Right lobe of liver (tissue), 6 donors: ENCODE measurements around the gene INTS13. TPM values are rescaled to one million over a fixed set of nuclear protein-coding genes. Genes with fewer than 3 reads are reported as not detected.
"Not testable (repeated sequence)": the region's sequence is repeated elsewhere in the genome, so short reads cannot be mapped to it uniquely, and the experiment has no call there.

Experiments used
- ATAC-seq, 4 donors: fragments of 200-7000 bp; cut with Tn5 transposase; one replicate each; pipeline ENCODE4 v1.9.1; 2020; ENCODE audit warnings: mild to moderate bottlenecking in 4 of 4, moderate library complexity in 4 of 4
- DNase-seq, 3 donors: peaks; one replicate each; pipeline ENCODE4 v3.0.0-alpha.2; 2020
- H3K27ac ChIP-seq, 3 donors: fragments of 200-600 bp; one replicate each; pipeline ENCODE4 v1.8.0; 2022
- H3K27me3 ChIP-seq, 2 donors: fragments of 200-600 bp; one replicate each; pipeline ENCODE4 v1.8.0; 2022
- H3K36me3 ChIP-seq, 4 donors: fragments of 200-600 bp; sonication (generic) in 1 of 4; one replicate each; pipeline versions ENCODE4 v1.5.1 to v1.8.0; 2017 to 2022; ENCODE audit warnings: control low read depth in 1 of 4
- H3K4me1 ChIP-seq, 4 donors: fragments of 200-600 bp; sonication (generic) in 1 of 4; one replicate each; pipeline versions ENCODE4 v1.5.1 to v1.8.0; 2017 to 2022; ENCODE audit warnings: control low read depth in 1 of 4
- H3K4me3 ChIP-seq, 3 donors: fragments of 200-600 bp; one replicate each; pipeline ENCODE4 v1.8.0; 2022
- H3K9me3 ChIP-seq, 4 donors: fragments of 200-600 bp; sonication (generic) in 1 of 4; one replicate each; pipeline versions ENCODE4 v1.5.1 to v1.8.0; 2017 to 2022; ENCODE audit warnings: control low read depth in 1 of 4
- CTCF ChIP-seq, 4 donors: fragments of 200-600 bp in 3 of 4; fragments of 450-650 bp in 1 of 4; IDR thresholded peaks; one replicate each; pipeline versions ENCODE4 v1.5.1 to v1.8.0; 2016 to 2022; ENCODE audit warnings: antibody characterized with exemption in 4 of 4, mild to moderate bottlenecking in 2 of 4
- POLR2A ChIP-seq: fragments of 450-650 bp; IDR thresholded peaks from one replicate; pipeline ENCODE4 v1.6.1; 2017; ENCODE audit warnings: antibody characterized with exemption, mild to moderate bottlenecking
- WGBS: methylation state at CpG from one replicate; pipeline ENCODE4 v1.1.6; 2018; ENCODE audit warnings: low coverage, low lambda C conversion rate; ENCODE audit not compliant: insufficient coverage; ENCODE audit errors: missing lambda C conversion rate; 5-methylcytosine and 5-hydroxymethylcytosine counted together
- intact Hi-C, 2 donors: fragments of 100-400 bp; cut with DNase I; formaldehyde crosslinking; loops; one replicate each; pipeline versions ENCODE4 v1.11.2 to v1.14.1; 2022
- total RNA-seq, 6 experiments: library from RNA; depleted of rRNA in 2 of 6; stranded (reverse); fragments of >200 nt in 2 of 6; fragmentation: NEBNext Ultra II Directional in 3 of 6; extraction: Animal tissue kit (Norgen Biotek cat#: 25700) in 3 of 6; gene quantifications; one replicate each; pipeline versions ENCODE4 v1.1.0 to v1.2.4, GENCODE V29; 2016 to 2023
- donor health status: DM: no; HTN: yes; CAD: no.
- donor health status: DM: no; HTN: no; CAD: no.
- donor health status: DM: no; HTN: no; CAD: no.
- donor health status: DM: no; HTN: yes; CAD: no.
- donor health status: DM: no; HTN: yes; CAD: no.

Gene INTS13
- total RNA-seq, 6 experiments from 2014 or later: 6.2 to 17.2 (median 9.1) TPM

- H3K4me1 ChIP-seq: no peaks in the 10 kb centered on the region
- no peak overlapping the region for H3K27ac ChIP-seq
- H3K4me3 ChIP-seq: no peak overlapping the region
- DNase-seq: no peak
- WGBS: 88% methylated on average over 2 of the region's 2 CpGs
- H3K27me3 ChIP-seq: no peaks in the 10 kb centered on the region
- no peaks in the 10 kb centered on the region for H3K9me3 ChIP-seq
- peaks cover 0 to 18% (median 7%) of the 10 kb centered on the region in 4 donors for H3K36me3 ChIP-seq
- ATAC-seq: no peak
- intact Hi-C loops: no loop called here
- TF ChIP-seq CTCF (IDR thresholded peaks at IDR 0.05) (no peak), POLR2A (no peak)
Measured at GRCh38 chr12:26919216-26919555, 18.6 kb downstream of the INTS13 start.

- peaks cover 0 to 15% (median 8%) of the 10 kb centered on the region in 4 donors for H3K36me3 ChIP-seq
- no peak overlapping the region for H3K27ac ChIP-seq
- peak in 1 of 4 donors; percentile 38 for ATAC-seq
- no peak for DNase-seq
- WGBS: 84% methylated on average over 4 of the region's 5 CpGs
- TF ChIP-seq CTCF (IDR thresholded peaks at IDR 0.05) (peak in 3 of 4 donors; percentile 20 to 22 (median 20)), POLR2A (no peak)
- no peaks in the 10 kb centered on the region for H3K4me1 ChIP-seq
- H3K9me3 ChIP-seq: no peaks in the 10 kb centered on the region
- intact Hi-C loops: no loop called here
- H3K4me3 ChIP-seq: no peak overlapping the region
- H3K27me3 ChIP-seq: no peaks in the 10 kb centered on the region
Measured at GRCh38 chr12:26918321-26919215, 19.2 kb downstream of the INTS13 start.

GRCh38 chr12:26906704-26907103, 31.1 kb downstream of the INTS13 start:
- ATAC-seq (no peak), DNase-seq (no peak)
- no peak overlapping the region for H3K4me3 ChIP-seq
- H3K36me3 ChIP-seq: peaks cover 0 to 17% (median 1%) of the 10 kb centered on the region in 4 donors
- intact Hi-C loops: no loop called here
- H3K9me3 ChIP-seq: no peaks in the 10 kb centered on the region
- no peak for TF ChIP-seq CTCF (IDR thresholded peaks at IDR 0.05)
- no peak for TF ChIP-seq POLR2A
- no peaks in the 10 kb centered on the region for H3K4me1 ChIP-seq
- no peak overlapping the region for H3K27ac ChIP-seq
- H3K27me3 ChIP-seq: no peaks in the 10 kb centered on the region
- WGBS: 88% methylated on average over 1 of the region's 1 CpG

- 11% methylated on average over 1 of the region's 1 CpG for WGBS
- H3K36me3 ChIP-seq: peaks cover 0 to 15% (median 1%) of the 10 kb centered on the region in 4 donors
- no peaks in the 10 kb centered on the region for H3K9me3 ChIP-seq
- H3K4me1 ChIP-seq: no peaks in the 10 kb centered on the region
- no peak overlapping the region for H3K4me3 ChIP-seq
- no peaks in the 10 kb centered on the region for H3K27me3 ChIP-seq
- intact Hi-C loops: no loop called here
- H3K27ac ChIP-seq: no peak overlapping the region
- ATAC-seq (no peak), DNase-seq (no peak)
- TF ChIP-seq CTCF (IDR thresholded peaks at IDR 0.05): no peak
- no peak for TF ChIP-seq POLR2A
Measured at GRCh38 chr12:26906024-26906423, 31.8 kb downstream of the INTS13 start.

- H3K36me3 ChIP-seq: peaks cover 0 to 11% (median 1%) of the 10 kb centered on the region in 4 donors
- H3K27ac ChIP-seq, ATAC-seq, H3K4me3 ChIP-seq, intact Hi-C loops, H3K4me1 ChIP-seq, DNase-seq, H3K9me3 ChIP-seq, H3K27me3 ChIP-seq: not testable (repeated sequence)
- WGBS: 67% methylated on average over 3 of the region's 3 CpGs
Measured at GRCh38 chr12:26903396-26903795, 34.4 kb downstream of the INTS13 start.
